Activated naive CD4-positive, alpha-beta T cell treated with anti-CD3 and anti-CD28 coated beads, Interleukin-2, amount 50 U/mL, for 72 hours (primary cell): ENCODE data around the gene PCDHA4. TPM values are rescaled to one million over a fixed set of nuclear protein-coding genes. Genes with fewer than 3 reads are reported as not detected.
"Not testable (repeated sequence)": the region's sequence is repeated elsewhere in the genome, so short reads cannot be mapped to it uniquely, and the experiment has no call there.

Source experiments
- ATAC-seq, 2 donors: fragments of 150-1000 bp; cut with Tn5 transposase; 2 replicates each; pipeline ENCODE4 v1.10.0; 2021; ENCODE audit warnings: mild to moderate bottlenecking in 2 of 2, moderate library complexity in 2 of 2
- DNase-seq, 2 donors: peaks; one replicate each; pipeline ENCODE4 v3.0.0; 2021 to 2022; ENCODE audit warnings: low spot score in 2 of 2
- H3K27ac Mint-ChIP-seq, 2 donors: one replicate each; pipeline ENCODE4 v1.8.0; 2022; ENCODE audit warnings: mild to moderate bottlenecking in 2 of 2, mixed read lengths in 2 of 2
- H3K36me3 Mint-ChIP-seq, 2 donors: one replicate each; pipeline ENCODE4 v1.8.0; 2022; ENCODE audit warnings: mixed read lengths in 2 of 2
- H3K9me3 Mint-ChIP-seq, 2 donors: one replicate each; pipeline ENCODE4 v1.8.0; 2022; ENCODE audit warnings: mixed read lengths in 2 of 2
- total RNA-seq, 2 donors: library from RNA; stranded (reverse); gene quantifications; one replicate each; pipeline ENCODE4 v1.2.3, GENCODE V29; 2022

Gene PCDHA4
- total RNA-seq, 2 donors from 2014 or later: not detected

GRCh38 chr5:140802381-140802780 lies 4.5 kb upstream of the PCDHA4 start:
- H3K27ac Mint-ChIP-seq, ATAC-seq, DNase-seq: not testable (repeated sequence)
- peaks cover 9 to 29% of the 10 kb centered on the region in 2 donors for H3K9me3 Mint-ChIP-seq
- peaks cover 15 to 45% of the 10 kb centered on the region in 2 donors for H3K36me3 Mint-ChIP-seq

DNA sequence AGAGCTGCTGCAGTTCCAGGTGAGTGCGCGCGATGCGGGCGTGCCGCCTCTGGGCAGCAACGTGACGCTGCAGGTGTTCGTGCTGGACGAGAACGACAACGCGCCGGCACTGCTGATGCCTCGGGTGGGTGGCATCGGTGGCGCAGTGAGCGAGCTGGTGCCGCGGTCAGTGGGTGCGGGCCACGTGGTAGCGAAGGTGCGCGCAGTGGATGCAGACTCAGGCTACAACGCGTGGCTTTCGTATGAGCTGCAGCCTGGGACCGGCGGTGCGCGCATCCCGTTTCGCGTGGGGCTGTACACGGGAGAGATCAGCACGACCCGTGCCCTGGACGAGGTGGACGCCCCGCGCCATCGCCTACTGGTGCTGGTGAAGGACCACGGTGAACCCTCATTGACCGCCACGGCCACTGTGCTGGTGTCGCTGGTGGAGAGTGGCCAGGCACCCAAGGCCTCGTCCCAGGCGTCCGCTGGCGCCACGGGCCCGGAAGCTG lies 4.0 kb upstream of the PCDHA4 start:
- Mint-ChIP-seq H3K27ac (no peak overlapping the region), H3K36me3 (peaks cover 19 to 48% of the 10 kb centered on the region in 2 donors), H3K9me3 (peaks cover 9 to 31% of the 10 kb centered on the region in 2 donors)
- no peak for ATAC-seq
- DNase-seq: no peak

GRCh38 chr5:140808241-140808888 lies 1.5 kb downstream of the PCDHA4 start:
- H3K9me3 Mint-ChIP-seq: peaks cover 16 to 47% of the 10 kb centered on the region in 2 donors

GRCh38 chr5:140808889-140809291 lies 2.0 kb downstream of the PCDHA4 start:
- no peak for ATAC-seq
- DNase-seq: no peak
- Mint-ChIP-seq H3K27ac (no peak overlapping the region), H3K36me3 (peaks cover 13 to 58% of the 10 kb centered on the region in 2 donors), H3K9me3 (peaks cover 17 to 42% of the 10 kb centered on the region in 2 donors)

More at GRCh38 chr5:140808241-140808888, 1.5 kb downstream of the PCDHA4 start:
- H3K27ac Mint-ChIP-seq, DNase-seq, ATAC-seq: not testable (repeated sequence)
- H3K36me3 Mint-ChIP-seq: peaks cover 13 to 61% of the 10 kb centered on the region in 2 donors

DNA sequence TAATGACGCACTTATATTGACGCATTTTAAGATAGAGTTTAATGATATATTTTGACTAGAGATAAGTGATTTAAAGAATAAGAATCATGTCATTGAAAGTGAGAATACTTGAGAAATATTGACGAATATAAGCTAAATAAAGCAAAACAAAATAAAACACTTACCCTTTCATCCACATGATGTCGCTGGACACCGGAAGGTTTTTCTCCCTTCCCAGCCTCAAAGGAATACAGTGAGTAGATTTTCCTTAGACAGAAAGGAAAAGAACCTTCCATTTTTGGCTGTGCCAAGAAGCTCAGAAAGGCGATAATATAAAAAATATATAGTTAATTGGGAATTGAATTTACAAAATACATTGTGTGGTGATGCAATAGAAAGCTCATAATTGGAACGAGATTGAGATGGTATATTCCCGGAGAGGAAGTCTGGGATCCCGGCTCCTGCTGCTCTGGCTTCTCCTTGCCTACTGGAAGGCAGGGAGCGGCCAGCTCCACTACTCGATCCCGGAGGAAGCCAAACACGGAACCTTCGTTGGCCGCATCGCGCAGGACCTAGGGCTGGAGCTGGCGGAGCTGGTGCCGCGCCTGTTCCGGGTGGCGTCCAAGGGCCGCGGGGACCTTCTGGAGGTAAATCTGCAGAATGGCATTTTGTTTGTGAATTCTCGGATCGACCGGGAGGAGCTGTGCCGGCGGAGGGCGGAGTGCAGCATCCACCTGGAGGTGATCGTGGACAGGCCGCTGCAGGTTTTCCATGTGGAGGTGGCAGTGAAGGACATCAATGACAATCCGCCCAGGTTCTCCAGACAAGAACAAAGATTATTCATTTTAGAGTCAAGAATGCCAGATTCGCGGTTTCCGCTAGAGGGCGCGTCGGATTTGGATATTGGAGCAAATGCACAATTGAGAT lies 14.8 kb downstream of the PCDHA4 start, which contains the start of gene PCDHA5:
Gene PCDHA5, plus strand, starts transcription at position 239 of the 906 bp plus-strand sequence.
- H3K9me3 Mint-ChIP-seq: peaks cover 5 to 7% of the 10 kb centered on the region in 2 donors
- DNase-seq (peak in 1 of 2 donors; percentile 36), ATAC-seq (no peak)
- H3K27ac Mint-ChIP-seq: no peak within 1 kb of the TSS
- peaks cover 11 to 29% of the 10 kb centered on the region in 2 donors for H3K36me3 Mint-ChIP-seq

- Mint-ChIP-seq H3K27ac (no peak overlapping the region), H3K36me3 (peaks cover 11 to 32% of the 10 kb centered on the region in 2 donors), H3K9me3 (peaks cover 5% of the 10 kb centered on the region in 2 donors)
- no peak for DNase-seq
- ATAC-seq: no peak
Observed at GRCh38 chr5:140822281-140822629, 15.4 kb downstream of the PCDHA4 start.

GRCh38 chr5:140822969-140823368 lies 16.1 kb downstream of the PCDHA4 start:
- H3K27ac Mint-ChIP-seq, DNase-seq, H3K9me3 Mint-ChIP-seq, ATAC-seq: not testable (repeated sequence)
- peaks cover 16 to 33% of the 10 kb centered on the region in 2 donors for H3K36me3 Mint-ChIP-seq

DNA sequence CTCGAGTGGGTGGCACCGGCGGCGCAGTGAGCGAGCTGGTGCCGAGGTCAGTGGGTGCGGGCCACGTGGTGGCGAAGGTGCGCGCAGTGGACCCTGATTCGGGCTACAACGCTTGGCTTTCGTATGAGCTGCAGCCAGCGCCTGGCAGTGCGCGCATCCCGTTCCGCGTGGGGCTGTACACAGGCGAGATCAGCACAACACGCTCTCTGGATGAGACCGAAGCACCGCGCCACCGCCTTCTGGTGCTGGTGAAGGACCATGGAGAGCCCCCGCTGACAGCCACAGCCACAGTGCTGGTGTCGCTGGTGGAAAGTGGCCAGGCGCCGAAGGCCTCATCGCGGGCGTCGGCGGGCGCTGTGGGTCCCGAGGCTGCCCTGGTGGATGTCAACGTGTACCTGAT lies 16.6 kb downstream of the PCDHA4 start:
- H3K9me3 Mint-ChIP-seq: peaks cover 8 to 10% of the 10 kb centered on the region in 2 donors
- H3K27ac Mint-ChIP-seq: no peak overlapping the region
- peaks cover 21 to 38% of the 10 kb centered on the region in 2 donors for H3K36me3 Mint-ChIP-seq

DNA sequence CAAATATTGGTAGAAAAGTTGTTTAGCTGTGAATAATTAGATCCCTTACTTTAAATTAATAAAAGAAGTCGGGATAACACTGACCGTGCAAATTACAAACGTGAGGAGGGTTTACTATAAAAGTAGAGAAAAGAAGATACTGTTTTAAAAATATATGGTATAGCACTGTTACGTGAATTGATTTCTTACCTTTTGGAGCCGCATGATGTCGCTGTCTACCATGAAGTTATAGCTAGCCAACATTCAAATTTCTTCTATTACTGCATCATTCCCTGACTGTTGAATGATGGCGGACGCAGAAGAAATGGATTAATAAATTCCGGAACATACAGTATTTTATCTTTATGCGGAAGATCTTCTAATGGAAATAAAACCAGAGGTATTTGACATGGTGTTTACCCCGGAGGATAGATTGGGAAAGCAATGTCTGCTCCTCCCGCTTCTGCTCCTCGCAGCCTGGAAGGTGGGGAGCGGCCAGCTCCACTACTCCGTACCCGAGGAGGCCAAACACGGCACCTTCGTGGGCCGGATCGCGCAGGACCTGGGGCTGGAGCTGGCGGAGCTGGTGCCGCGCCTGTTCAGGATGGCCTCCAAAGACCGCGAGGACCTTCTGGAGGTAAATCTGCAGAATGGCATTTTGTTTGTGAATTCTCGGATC lies 21.0 kb downstream of the PCDHA4 start, which contains the start of gene PCDHA6:
Gene PCDHA6, plus strand, starts transcription at position 257 of the 658 bp plus-strand sequence. Its CDS starts 132 bp downstream, at position 389.
- ATAC-seq (no peak), DNase-seq (no peak)
- Mint-ChIP-seq H3K9me3 (peaks cover 13 to 14% of the 10 kb centered on the region in 2 donors), H3K36me3 (peaks cover 25 to 48% of the 10 kb centered on the region in 2 donors), H3K27ac (no peak within 1 kb of the TSS)

More for the DNA sequence above, 16.6 kb downstream of the PCDHA4 start:
- no peak for ATAC-seq
- no peak for DNase-seq

DNA sequence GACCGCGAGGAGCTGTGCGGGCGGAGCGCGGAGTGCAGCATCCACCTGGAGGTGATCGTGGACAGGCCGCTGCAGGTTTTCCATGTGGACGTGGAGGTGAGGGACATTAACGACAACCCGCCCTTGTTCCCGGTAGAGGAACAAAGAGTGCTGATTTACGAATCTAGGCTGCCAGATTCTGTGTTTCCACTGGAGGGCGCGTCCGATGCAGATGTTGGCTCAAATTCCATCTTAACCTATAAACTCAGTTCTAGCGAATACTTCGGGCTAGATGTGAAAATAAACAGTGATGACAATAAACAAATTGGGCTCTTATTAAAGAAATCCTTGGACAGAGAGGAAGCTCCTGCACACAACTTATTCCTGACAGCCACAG lies 21.5 kb downstream of the PCDHA4 start:
- H3K27ac Mint-ChIP-seq: no peak overlapping the region
- DNase-seq: no peak
- H3K36me3 Mint-ChIP-seq: peaks cover 25 to 47% of the 10 kb centered on the region in 2 donors
- no peak for ATAC-seq
- peaks cover 15 to 16% of the 10 kb centered on the region in 2 donors for H3K9me3 Mint-ChIP-seq

DNA sequence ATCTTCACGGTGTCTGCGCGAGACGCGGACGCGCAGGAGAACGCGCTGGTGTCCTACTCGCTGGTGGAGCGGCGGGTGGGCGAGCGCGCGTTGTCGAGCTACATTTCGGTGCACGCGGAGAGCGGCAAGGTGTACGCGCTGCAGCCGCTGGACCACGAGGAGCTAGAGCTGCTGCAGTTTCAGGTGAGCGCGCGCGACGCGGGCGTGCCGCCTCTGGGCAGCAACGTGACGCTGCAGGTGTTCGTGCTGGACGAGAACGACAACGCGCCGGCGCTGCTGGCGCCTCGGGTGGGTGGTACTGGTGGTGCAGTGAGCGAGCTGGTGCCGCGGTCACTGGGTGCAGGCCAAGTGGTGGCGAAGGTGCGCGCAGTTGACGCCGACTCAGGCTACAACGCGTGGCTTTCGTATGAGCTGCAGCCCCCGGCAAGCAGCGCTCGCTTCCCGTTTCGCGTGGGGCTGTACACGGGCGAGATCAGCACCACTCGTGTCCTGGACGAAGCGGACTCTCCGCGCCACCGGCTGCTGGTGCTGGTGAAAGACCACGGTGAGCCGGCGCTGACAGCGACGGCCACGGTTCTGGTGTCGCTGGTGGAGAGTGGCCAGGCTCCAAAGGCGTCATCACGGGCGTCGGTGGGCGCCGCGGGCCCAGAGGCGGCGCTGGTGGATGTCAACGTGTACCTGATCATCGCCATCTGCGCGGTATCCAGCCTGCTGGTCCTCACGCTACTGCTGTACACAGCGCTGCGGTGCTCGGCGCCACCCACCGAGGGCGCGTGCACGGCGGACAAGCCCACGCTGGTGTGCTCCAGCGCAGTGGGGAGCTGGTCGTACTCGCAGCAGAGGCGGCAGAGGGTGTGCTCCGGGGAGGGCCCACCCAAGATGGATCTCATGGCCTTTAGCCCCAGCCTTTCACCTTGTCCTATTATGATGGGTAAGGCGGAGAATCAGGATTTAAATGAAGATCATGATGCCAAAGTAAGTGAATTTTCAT lies 22.9 kb downstream of the PCDHA4 start:
- Mint-ChIP-seq H3K9me3 (peaks cover 19 to 21% of the 10 kb centered on the region in 2 donors), H3K36me3 (peaks cover 30 to 50% of the 10 kb centered on the region in 2 donors)
- DNase-seq, ATAC-seq, H3K27ac Mint-ChIP-seq: not testable (repeated sequence)

DNA sequence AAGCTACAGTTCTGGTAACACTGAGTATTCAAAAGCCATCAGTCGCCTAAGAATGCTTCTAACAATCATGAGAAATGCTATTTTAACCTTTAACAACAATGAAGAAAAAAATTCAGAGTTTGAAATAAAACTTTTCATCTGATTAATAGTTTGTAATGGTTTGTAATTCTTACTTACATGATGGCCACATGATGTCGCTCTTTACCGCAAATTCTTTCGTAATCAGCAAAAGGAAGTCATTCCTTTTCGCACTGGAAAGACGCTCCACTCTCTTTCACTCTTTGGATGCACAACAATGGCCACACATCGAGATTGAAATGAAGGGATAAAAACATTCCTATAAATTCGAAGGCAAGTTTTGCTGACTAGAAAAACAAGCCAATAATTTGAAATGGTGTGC lies 27.1 kb downstream of the PCDHA4 start, which contains the start of gene PCDHA7:
Gene PCDHA7, plus strand, starts transcription at position 277 of the 400 bp plus-strand sequence. Its CDS starts 115 bp downstream, at position 392.
- H3K9me3 Mint-ChIP-seq: peaks cover 10 to 29% of the 10 kb centered on the region in 2 donors
- no peak within 1 kb of the TSS for H3K27ac Mint-ChIP-seq
- H3K36me3 Mint-ChIP-seq: peaks cover 21 to 42% of the 10 kb centered on the region in 2 donors
- ATAC-seq (no peak), DNase-seq (no peak)

- not testable (repeated sequence) for ATAC-seq
Observed at GRCh38 chr5:140834439-140835008, 27.7 kb downstream of the PCDHA4 start.

GRCh38 chr5:140835622-140836510 lies 29.0 kb downstream of the PCDHA4 start:
- DNase-seq (no peak), ATAC-seq (no peak)
- Mint-ChIP-seq H3K9me3 (peaks cover 19 to 30% of the 10 kb centered on the region in 2 donors), H3K27ac (no peak overlapping the region), H3K36me3 (peaks cover 11 to 41% of the 10 kb centered on the region in 2 donors)

More at GRCh38 chr5:140834439-140835008, 27.7 kb downstream of the PCDHA4 start:
- Mint-ChIP-seq H3K36me3 (peaks cover 15 to 38% of the 10 kb centered on the region in 2 donors), H3K9me3 (peaks cover 11 to 24% of the 10 kb centered on the region in 2 donors)
- not testable (repeated sequence) for H3K27ac Mint-ChIP-seq, DNase-seq
